ENCODE data around the gene MUC13. TPM values are rescaled to one million over a fixed set of nuclear protein-coding genes. Genes with fewer than 3 reads are reported as not detected.
"Not testable (repeated sequence)": the region's sequence is repeated elsewhere in the genome, so short reads cannot be mapped to it uniquely, and the experiment has no call there.

The MUC13 gene, protein sequence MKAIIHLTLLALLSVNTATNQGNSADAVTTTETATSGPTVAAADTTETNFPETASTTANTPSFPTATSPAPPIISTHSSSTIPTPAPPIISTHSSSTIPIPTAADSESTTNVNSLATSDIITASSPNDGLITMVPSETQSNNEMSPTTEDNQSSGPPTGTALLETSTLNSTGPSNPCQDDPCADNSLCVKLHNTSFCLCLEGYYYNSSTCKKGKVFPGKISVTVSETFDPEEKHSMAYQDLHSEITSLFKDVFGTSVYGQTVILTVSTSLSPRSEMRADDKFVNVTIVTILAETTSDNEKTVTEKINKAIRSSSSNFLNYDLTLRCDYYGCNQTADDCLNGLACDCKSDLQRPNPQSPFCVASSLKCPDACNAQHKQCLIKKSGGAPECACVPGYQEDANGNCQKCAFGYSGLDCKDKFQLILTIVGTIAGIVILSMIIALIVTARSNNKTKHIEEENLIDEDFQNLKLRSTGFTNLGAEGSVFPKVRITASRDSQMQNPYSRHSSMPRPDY
- total RNA-seq: not detected in 2 replicates

GRCh38 chr3:124934577-124934976, at the start of gene MUC13:
TSS of gene MUC13 (minus strand) at chr3:124934751. CDS start at chr3:124934712, 39 bp downstream.
- no peak for DNase-seq (ENCODE audit: low read depth in 2 of 2)

DNA sequence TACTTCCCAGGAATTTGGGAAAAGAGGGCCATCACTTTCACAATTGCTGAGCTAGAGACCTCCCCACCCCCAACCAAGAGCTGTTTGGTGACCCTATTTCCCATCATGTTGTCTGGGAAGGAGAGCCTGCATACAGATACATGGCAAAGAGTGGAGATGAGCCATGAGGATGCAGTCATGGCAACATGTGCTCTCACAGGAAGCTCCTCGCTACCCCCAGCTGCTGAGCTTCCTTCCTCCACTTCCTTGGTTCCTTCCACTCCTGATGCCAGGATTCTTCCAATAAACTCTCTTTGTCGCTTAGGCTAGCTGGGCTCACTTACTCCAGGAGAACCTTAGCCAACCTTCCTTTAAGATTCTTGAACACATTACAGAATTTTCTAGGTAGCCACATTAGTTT, 48.3 kb upstream of the MUC13 start:
- peak; percentile 59 to 65 for DNase-seq (ENCODE audit: low read depth in 2 of 2)

DNA sequence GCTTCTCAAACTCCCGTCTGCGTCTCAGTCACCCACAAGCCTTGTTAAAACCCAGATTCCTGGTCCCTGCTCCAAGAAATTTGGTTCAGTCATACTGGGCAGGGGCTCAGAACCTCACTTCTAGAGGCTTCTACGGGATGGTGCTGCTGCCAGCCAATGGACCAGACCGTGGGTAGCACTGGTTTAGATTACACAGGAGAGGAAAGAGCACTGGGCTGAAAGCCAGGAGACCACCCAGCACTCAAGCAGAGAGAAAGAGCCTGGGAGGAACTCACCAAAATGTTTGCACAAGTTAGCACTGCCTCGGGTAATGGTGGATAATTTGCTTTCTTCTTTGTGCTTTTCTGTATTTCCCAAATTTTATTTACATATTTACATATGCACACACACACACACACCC, 46.9 kb upstream of the MUC13 start:
- no peak for DNase-seq (ENCODE audit: low read depth in 2 of 2)

GRCh38 chr3:124978627-124979026, 44.1 kb upstream of the MUC13 start:
- no peak for DNase-seq (ENCODE audit: low read depth in 2 of 2)

DNA sequence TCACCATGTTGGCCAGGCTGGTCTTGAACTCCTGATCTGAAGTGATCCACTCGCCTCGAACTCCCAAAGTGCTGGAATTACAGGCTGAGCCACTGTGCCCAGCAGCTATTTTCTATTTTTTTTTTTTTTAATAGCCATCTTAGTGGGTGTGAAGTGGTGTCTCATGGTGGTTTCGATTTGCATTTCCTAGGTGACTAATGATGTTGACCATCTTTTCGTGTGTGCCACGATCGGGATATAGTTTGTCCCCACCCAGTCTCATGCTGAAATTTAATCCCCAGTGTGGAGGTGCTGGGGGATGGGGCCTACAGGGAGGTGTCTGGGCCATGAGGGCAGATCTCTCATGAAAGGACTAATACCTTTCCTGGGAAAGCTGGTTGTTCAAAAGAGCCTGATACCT, 41.8 kb upstream of the MUC13 start:
- no peak for DNase-seq (ENCODE audit: low read depth in 2 of 2)

DNA sequence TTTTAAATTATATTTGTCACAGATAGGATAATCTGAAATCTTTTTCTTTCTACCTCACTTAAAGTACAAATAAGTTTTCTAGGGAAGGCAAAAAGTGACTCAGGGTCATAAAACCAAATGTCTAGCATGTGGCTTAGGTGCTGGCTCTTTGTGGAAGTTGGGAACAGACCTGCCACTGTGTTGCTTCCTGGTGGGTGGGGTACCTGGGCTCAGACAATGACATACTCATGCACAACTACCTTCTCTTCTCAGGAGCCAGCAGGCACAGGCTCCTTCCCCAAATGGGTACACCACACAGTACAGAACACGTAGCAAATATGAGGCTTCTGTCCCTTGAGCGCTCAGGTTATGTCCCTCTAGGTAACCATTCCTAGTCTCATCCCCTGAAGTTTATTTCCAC, 40.1 kb upstream of the MUC13 start:
- no peak for DNase-seq (ENCODE audit: low read depth in 2 of 2)

GRCh38 chr3:124973290-124973689, 38.7 kb upstream of the MUC13 start:
- no peak for DNase-seq (ENCODE audit: low read depth in 2 of 2)

DNA sequence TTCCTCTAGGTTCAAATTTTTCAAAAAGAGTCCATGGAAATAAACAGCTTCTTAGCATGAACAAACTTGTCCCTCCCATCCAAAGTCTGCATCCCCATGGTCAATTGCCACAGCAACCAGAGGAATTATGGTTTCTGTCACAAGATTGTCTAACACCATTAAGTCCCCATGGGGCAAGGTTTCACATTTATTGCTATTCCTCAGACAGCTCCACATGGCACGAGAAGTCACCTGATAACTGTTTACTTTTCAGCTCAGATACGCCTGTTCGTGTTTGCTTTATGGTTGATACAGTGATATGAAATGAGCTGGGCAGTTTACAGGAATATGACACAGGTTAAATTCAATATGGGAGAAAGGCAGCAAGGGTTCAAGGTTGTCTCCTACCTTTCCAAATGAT, 37.9 kb upstream of the MUC13 start:
- DNase-seq (ENCODE audit: low read depth in 2 of 2): no peak

DNA sequence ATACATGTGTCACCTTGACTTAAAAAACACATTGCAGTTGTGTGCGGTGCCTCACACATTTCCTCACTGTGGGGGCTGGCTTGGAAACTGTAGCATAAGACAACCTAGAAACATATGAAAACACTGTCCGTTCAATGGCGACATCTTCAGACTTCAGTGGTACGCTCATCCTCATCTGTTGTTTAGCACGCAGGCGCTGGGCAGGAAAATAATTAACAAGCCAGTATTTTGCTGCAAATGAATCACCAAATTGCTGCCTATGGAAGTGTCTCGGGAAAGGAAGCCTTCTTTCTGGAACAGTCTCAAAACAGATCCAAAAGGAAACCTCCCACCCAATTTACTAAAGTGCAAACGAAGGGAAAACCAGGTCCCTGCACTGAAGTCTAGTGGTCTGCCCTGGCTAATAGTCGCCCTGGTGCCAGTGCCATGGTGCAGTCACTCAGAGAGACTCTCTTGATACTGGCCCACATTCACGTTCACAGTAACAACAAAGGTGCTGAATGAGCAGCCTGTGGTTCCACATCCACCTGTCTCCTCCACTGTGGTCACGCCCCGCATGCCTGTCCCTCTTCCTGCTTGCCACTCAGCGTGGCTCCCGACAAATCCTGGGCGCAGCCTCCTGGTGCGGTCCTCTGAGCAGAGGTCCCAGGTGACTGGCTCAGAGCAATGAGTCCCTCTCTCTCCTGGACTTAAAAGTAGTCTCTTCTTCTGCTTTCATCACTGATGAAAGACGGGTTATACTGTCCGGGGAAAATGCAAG, 35.6 kb upstream of the MUC13 start:
- no peak for DNase-seq (ENCODE audit: low read depth in 2 of 2)

- DNase-seq (ENCODE audit: low read depth in 2 of 2): peak in 1 of 2 donors; percentile 22
Measured at GRCh38 chr3:124969190-124969589, 34.6 kb upstream of the MUC13 start.

- DNase-seq (ENCODE audit: low read depth in 2 of 2): no peak
Measured at GRCh38 chr3:124967964-124968363, 33.4 kb upstream of the MUC13 start.

- no peak for DNase-seq (ENCODE audit: low read depth in 2 of 2)
Measured at GRCh38 chr3:124966521-124967445, 32.2 kb upstream of the MUC13 start.

DNA sequence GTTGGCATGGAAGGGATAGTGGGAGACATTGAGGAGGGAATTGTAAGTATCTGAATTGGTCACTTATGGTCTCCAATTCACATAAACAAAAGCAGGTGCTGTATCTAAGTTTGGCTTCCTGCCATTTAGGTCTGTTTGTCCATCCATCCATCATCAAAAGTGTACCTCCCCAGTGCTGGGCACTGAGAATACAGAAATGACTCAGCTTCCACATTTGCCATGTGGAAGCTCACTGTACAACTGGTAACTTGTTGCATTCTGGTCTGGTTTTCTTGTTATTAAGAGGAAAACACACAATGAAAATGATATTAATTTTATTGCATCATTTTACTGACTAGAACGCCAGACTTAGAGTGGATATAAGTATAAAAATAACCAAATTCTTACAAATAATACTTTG, 30.9 kb upstream of the MUC13 start:
- DNase-seq (ENCODE audit: low read depth in 2 of 2): peak; percentile 20 to 43

GRCh38 chr3:124964387-124964786, 29.8 kb upstream of the MUC13 start:
- DNase-seq (ENCODE audit: low read depth in 2 of 2): no peak

DNA sequence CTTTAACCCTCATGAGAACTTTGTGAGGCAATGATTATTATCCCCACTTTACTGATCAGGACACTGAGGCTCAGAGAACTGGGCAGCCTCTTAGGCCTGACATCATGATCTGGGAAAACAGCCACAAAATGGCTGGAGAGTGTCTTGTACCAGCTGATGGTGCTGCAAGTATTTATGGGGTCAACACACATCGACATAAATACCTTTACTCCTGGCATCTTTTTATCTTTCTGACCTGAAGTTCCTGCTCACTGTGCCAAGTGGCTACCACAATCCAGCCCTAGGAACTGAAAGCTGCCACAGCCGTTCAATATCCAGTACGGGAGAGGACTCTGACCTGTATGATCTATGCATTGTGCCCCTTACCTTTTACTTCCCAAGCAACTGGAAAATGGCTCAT, 29.2 kb upstream of the MUC13 start:
- DNase-seq (ENCODE audit: low read depth in 2 of 2): peak in 1 of 2 donors; percentile 33

GRCh38 chr3:124962403-124962940, 27.9 kb upstream of the MUC13 start:
- no peak for DNase-seq (ENCODE audit: low read depth in 2 of 2)

GRCh38 chr3:124960698-124961097, 26.1 kb upstream of the MUC13 start:
- no peak for DNase-seq (ENCODE audit: low read depth in 2 of 2)

- DNase-seq (ENCODE audit: low read depth in 2 of 2): no peak
Measured at GRCh38 chr3:124960105-124960504, 25.6 kb upstream of the MUC13 start.

- not testable (repeated sequence) for DNase-seq (ENCODE audit: low read depth in 2 of 2)
Measured at GRCh38 chr3:124957951-124958350, 23.4 kb upstream of the MUC13 start.

DNA sequence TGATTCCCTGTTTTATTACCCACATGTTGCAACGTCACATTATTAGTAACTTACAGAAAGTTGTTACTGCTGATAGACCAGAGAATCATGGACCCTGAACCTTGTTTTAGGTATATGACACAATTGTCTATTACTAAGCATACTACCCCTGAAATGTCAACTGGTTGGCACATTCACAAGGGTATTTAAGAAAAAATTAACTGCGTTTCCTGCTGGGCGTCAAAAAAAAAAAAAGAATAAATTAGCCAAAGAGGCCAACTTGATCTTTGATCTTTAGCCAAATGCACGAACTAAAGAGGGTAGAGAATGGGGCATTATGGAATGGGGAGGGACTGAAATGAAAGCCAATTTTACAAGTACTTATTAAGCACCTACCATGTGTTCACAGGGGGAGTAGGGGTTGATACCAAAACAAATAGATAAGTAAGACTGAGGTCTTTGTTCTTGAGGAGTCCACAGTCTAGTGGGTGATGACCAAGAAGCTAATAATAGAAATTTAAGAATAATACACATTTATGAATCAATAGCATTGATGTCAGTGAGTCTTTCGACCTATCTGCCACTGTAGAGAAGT, 17.8 kb upstream of the MUC13 start:
- no peak for DNase-seq (ENCODE audit: low read depth in 2 of 2)
